CD4-positive, alpha-beta T cell (primary cell): ENCODE measurements around the gene CPAMD8. TPM values are rescaled to one million over a fixed set of nuclear protein-coding genes. Genes with fewer than 3 reads are reported as not detected.

Experiments
- ATAC-seq: fragments of 200-7000 bp; cut with Tn5 transposase; one replicate; pipeline ENCODE4 v1.10.0; 2022; ENCODE audit warnings: mild to moderate bottlenecking; ENCODE audit not compliant: poor library complexity
- CTCF ChIA-PET: fragments of 350-600 bp; sonication (Branson Sonifier 250); formaldehyde crosslinking; loops from one replicate; lab custom pipeline; 2021; ENCODE audit warnings: antibody characterized with exemption, inconsistent platforms; lab: Charles Lee
- POLR2A ChIA-PET: fragments of 350-600 bp; sonication (Branson Sonifier 250); formaldehyde crosslinking; loops from one replicate; lab custom pipeline; 2021; ENCODE audit warnings: antibody characterized with exemption, inconsistent platforms; lab: Charles Lee
- DNase-seq, 14 experiments: peaks; one replicate each; pipeline ENCODE4 v3.0.0-alpha.2; 2013 to 2020; ENCODE audit warnings: mixed read lengths in 2 of 14
- H3K27ac ChIP-seq, 2 donors: one replicate each; pipeline versions ENCODE4 v1.5.1 to v1.7.0; 2013; ENCODE audit warnings: low read length in 2 of 2, low read depth in 1 of 2, mild to moderate bottlenecking in 1 of 2
- H3K27me3 ChIP-seq, 2 experiments: 1 replicate in 1 of 2; 2 replicates in 1 of 2; pipeline versions ENCODE4 v1.6.1 to v1.7.0; 2013; ENCODE audit warnings: low read length in 2 of 2, control low read depth in 1 of 2, mild to moderate bottlenecking in 1 of 2, moderate library complexity in 1 of 2; ENCODE audit not compliant: insufficient read depth in 2 of 2, control insufficient read depth in 1 of 2
- H3K36me3 ChIP-seq: one replicate; pipeline ENCODE4 v1.6.1; 2013; ENCODE audit warnings: low read length, control low read depth; ENCODE audit not compliant: insufficient read depth
- H3K4me1 ChIP-seq: one replicate; pipeline ENCODE4 v1.6.1; 2013; ENCODE audit warnings: low read length, control low read depth; ENCODE audit not compliant: insufficient read depth
- H3K4me3 ChIP-seq: one replicate; pipeline ENCODE4 v1.5.1; 2013; ENCODE audit warnings: mild to moderate bottlenecking, low read length, moderate library complexity
- H3K9me3 ChIP-seq, 2 experiments: 1 replicate in 1 of 2; 2 replicates in 1 of 2; pipeline versions ENCODE4 v1.6.1 to v1.7.0; 2013; ENCODE audit warnings: low read length in 2 of 2, mild to moderate bottlenecking in 2 of 2, control low read depth in 1 of 2, moderate library complexity in 1 of 2; ENCODE audit not compliant: control insufficient read depth in 1 of 2, insufficient read depth in 1 of 2
- H3K27ac Mint-ChIP-seq: one replicate; pipeline ENCODE4 v1.8.0; 2020; ENCODE audit warnings: mixed read lengths
- H3K27me3 Mint-ChIP-seq: one replicate; pipeline ENCODE4 v1.8.0; 2021; ENCODE audit warnings: mixed read lengths
- H3K36me3 Mint-ChIP-seq: one replicate; pipeline ENCODE4 v1.8.0; 2021; ENCODE audit warnings: low read depth, mixed read lengths
- H3K4me1 Mint-ChIP-seq: one replicate; pipeline ENCODE4 v1.8.0; 2021; ENCODE audit warnings: low read depth, mixed read lengths
- H3K4me3 Mint-ChIP-seq: one replicate; pipeline ENCODE4 v1.8.0; 2020; ENCODE audit warnings: mild to moderate bottlenecking, mixed read lengths
- H3K9me3 Mint-ChIP-seq: one replicate; pipeline ENCODE4 v1.8.0; 2020; ENCODE audit warnings: mixed read lengths
- CTCF ChIP-seq: fragments of 200-600 bp; IDR thresholded peaks from one replicate; pipeline ENCODE4 v1.8.0; 2022; ENCODE audit warnings: antibody characterized with exemption, mild to moderate bottlenecking
- intact Hi-C, 2 experiments: fragments of 100-400 bp; cut with DNase I in 1 of 2; cut with micrococcal nuclease in 1 of 2; formaldehyde crosslinking; loops; one replicate each; pipeline versions ENCODE4 v1.15.1 to v1.9.0; 2023 to 2025; cut with DNase I, micrococcal nuclease
- total RNA-seq, 174 experiments: library from RNA in 2 of 174; stranded (reverse) in 2 of 174; gene quantifications; one replicate each; pipeline ENCODE4 v1.2.3 and lab custom pipeline; 2021 to 2026

CPAMD8 gene
- total RNA-seq, 2 experiments from 2014 or later: 0.05 to 0.34 TPM

- Mint-ChIP-seq H3K27ac (no peak overlapping the region), H3K4me3 (no peak overlapping the region), H3K27me3 (no peaks in the 10 kb centered on the region), H3K9me3 (no peaks in the 10 kb centered on the region), H3K4me1 (no peaks in the 10 kb centered on the region), H3K36me3 (peaks cover 92% of the 10 kb centered on the region)
- ChIA-PET CTCF (no interaction called here), POLR2A (no interaction called here)
- no peaks in the 10 kb centered on the region for H3K9me3 ChIP-seq
- DNase-seq (no peak), ATAC-seq (no peak)
- no peaks in the 10 kb centered on the region for H3K4me1 ChIP-seq
- no peak overlapping the region for H3K27ac ChIP-seq
- intact Hi-C loops: no loop called here
- H3K27me3 ChIP-seq: no peaks in the 10 kb centered on the region
- no peak for TF ChIP-seq CTCF
- H3K4me3 ChIP-seq: no peak overlapping the region
- H3K36me3 ChIP-seq: peaks cover 81% of the 10 kb centered on the region
Observed at GRCh38 chr19:16850133-16850532, 176.5 kb downstream of the CPAMD8 start.

- intact Hi-C loops: no loop called here
- no peaks in the 10 kb centered on the region for H3K9me3 Mint-ChIP-seq
- H3K27ac ChIP-seq: no peak overlapping the region
- peaks cover 92% of the 10 kb centered on the region for H3K36me3 Mint-ChIP-seq
- POLR2A ChIA-PET: no interaction called here
- TF ChIP-seq CTCF: no peak
- peaks cover 82% of the 10 kb centered on the region for H3K36me3 ChIP-seq
- H3K9me3 ChIP-seq: no peaks in the 10 kb centered on the region
- no peaks in the 10 kb centered on the region for H3K27me3 ChIP-seq
- DNase-seq (no peak), ATAC-seq (no peak)
- no peak overlapping the region for H3K27ac Mint-ChIP-seq
- no peak overlapping the region for H3K4me3 Mint-ChIP-seq
- no peaks in the 10 kb centered on the region for H3K27me3 Mint-ChIP-seq
- CTCF ChIA-PET: interaction anchor here (0.5 kb wide), 1 partner anchor 610 kb away, joined by 4 read pairs; no protein-coding TSS in a partner anchor
- no peak overlapping the region for H3K4me3 ChIP-seq
- H3K4me1 ChIP-seq: no peaks in the 10 kb centered on the region
- H3K4me1 Mint-ChIP-seq: no peaks in the 10 kb centered on the region
Observed at GRCh38 chr19:16849168-16849567, 177.4 kb downstream of the CPAMD8 start.

- ATAC-seq (no peak), DNase-seq (no peak)
- Histone ChIP-seq H3K4me3 (no peak overlapping the region), H3K4me1 (no peaks in the 10 kb centered on the region), H3K9me3 (no peaks in the 10 kb centered on the region), H3K27ac (no peak overlapping the region), H3K36me3 (peaks cover 81% of the 10 kb centered on the region), H3K27me3 (no peaks in the 10 kb centered on the region)
- Mint-ChIP-seq H3K36me3 (peaks cover 91% of the 10 kb centered on the region), H3K4me3 (no peak overlapping the region), H3K4me1 (no peaks in the 10 kb centered on the region), H3K27ac (no peak overlapping the region), H3K9me3 (no peaks in the 10 kb centered on the region), H3K27me3 (no peaks in the 10 kb centered on the region)
- no peak for TF ChIP-seq CTCF
- ChIA-PET CTCF (no interaction called here), POLR2A (no interaction called here)
- intact Hi-C loops: no loop called here
Observed at GRCh38 chr19:16847430-16847829, 179.2 kb downstream of the CPAMD8 start.
